GM12874 (cell line): ENCODE measurements around the gene GHITM.

Experiments used
- CTCF ChIP-seq: IDR thresholded peaks from 2 replicates; pipeline ENCODE4 v1.5.1; 2011; ENCODE audit warnings: low read depth, mild to moderate bottlenecking, control low read depth, low read length, moderate library complexity; ENCODE audit not compliant: insufficient read depth

Gene GHITM, protein sequence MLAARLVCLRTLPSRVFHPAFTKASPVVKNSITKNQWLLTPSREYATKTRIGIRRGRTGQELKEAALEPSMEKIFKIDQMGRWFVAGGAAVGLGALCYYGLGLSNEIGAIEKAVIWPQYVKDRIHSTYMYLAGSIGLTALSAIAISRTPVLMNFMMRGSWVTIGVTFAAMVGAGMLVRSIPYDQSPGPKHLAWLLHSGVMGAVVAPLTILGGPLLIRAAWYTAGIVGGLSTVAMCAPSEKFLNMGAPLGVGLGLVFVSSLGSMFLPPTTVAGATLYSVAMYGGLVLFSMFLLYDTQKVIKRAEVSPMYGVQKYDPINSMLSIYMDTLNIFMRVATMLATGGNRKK

DNA sequence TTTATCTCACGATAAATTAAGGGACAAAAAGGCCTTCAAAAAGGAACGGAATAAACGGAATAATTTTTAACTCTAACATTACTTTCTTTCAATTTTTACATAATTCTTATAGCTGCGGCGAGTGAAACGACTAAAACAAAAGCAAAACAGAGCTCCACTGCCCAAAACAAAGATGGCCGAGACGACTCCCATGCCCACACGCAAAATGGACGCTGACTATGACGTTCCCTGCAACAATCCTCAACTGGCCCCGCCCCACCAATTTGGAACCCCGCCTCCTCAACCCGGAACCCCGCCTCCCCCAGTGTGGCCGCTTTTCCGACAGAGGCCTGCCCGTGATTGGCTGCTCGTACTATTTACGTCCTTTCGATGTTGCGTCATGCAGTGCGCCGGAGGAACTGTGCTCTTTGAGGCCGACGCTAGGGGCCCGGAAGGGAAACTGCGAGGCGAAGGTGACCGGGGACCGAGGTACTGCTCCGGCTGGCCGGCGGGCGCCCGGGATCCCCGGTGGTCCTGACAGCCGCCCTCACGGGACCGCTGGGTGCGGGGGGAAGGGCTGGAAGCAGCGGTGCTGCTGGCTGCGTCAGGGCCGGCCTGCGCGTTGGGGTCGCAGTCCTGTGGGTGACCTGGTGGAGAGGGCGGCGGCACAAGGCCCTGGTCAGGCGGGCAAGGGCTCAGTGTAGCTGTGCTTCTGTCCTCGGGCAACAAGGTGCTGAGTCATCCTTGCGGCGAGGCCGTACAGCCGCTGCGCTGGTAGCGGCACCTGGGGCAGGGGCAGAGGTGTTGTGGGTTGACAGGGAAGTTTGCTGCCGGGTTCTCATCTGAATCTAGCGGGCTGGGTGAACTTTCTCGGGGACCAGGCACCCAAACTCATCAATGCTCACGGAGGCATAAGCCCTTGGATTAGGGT lies at the start of gene GHITM:
Gene GHITM, plus strand, starts transcription at position 384 of the 910 bp plus-strand sequence. CDS start 1,992 bp downstream, outside the sequence.
- peak; percentile 22 for TF ChIP-seq CTCF

GRCh38 chr10:84095811-84096497 lies 43.4 kb upstream of the GHITM start:
- no peak for TF ChIP-seq CTCF

GRCh38 chr10:84097787-84098353 lies 41.4 kb upstream of the GHITM start:
- peak; percentile 46; the same call in 1 of the 2 replicates for TF ChIP-seq CTCF

GRCh38 chr10:84098667-84099066 lies 40.6 kb upstream of the GHITM start:
- no peak for TF ChIP-seq CTCF

- TF ChIP-seq CTCF: no peak
These were observed 38.3 kb upstream of the GHITM start for GRCh38 chr10:84101042-84101441.

DNA sequence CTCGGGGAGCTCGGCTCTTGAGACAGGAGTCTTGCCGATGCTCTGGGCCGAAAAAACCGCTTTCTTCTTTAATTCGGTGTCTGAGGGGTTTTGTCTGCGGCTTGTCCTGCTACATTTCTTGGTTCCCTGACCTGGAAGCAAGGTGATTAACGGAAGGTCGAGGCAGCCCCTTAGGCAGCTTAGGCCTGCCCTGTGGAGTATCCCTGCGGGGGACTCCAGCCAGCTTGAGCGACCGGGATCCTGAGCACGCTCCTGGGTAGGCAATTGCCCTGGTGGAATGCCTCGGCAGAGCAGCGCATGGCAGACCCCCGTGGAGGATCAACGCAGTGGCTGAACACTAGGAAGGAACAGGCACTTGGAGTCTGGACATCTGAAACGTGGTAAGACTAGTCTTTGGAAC lies 30.5 kb upstream of the GHITM start:
- no peak for TF ChIP-seq CTCF
